Cardiac muscle cell (in vitro differentiated cells and primary cell): ENCODE data around the gene CNTNAP2. TPM values are rescaled to one million over a fixed set of nuclear protein-coding genes. Genes with fewer than 3 reads are reported as not detected.

ENCODE experiments used
- DNase-seq, 2 donors: peaks; one replicate each; pipeline versions ENCODE4 v3.0.0 to v3.0.0-alpha.2; 2010 to 2017; ENCODE audit warnings: low read depth in 1 of 2, low spot score in 1 of 2
- H3K27ac ChIP-seq: fragments of 200-600 bp; sonication (generic); 2 replicates; pipeline ENCODE4 v1.5.1; 2016
- H3K27me3 ChIP-seq: fragments of 200-600 bp; sonication (generic); 2 replicates; pipeline ENCODE4 v1.6.0; 2016; ENCODE audit warnings: control low read depth
- H3K36me3 ChIP-seq: fragments of 200-600 bp; sonication (generic); 2 replicates; pipeline ENCODE4 v1.5.1; 2016; ENCODE audit warnings: control low read depth
- H3K4me1 ChIP-seq: fragments of 200-600 bp; sonication (generic); 2 replicates; pipeline ENCODE4 v1.8.1; 2017; ENCODE audit warnings: low read depth, mild to moderate bottlenecking, mixed run types
- H3K4me3 ChIP-seq: fragments of 200-600 bp; sonication (generic); 2 replicates; pipeline ENCODE4 v1.5.1; 2016; ENCODE audit warnings: mild to moderate bottlenecking
- H3K9me3 ChIP-seq: fragments of 200-600 bp; sonication (generic); 2 replicates; pipeline ENCODE4 v1.5.1; 2017; ENCODE audit warnings: low read depth, mild to moderate bottlenecking, control low read depth
- polyA plus RNA-seq: library from polyadenylated mRNA; unstranded; fragments of >200 nt; fragmentation: Nextera tagmentation; extraction: Ambion mirVana; gene quantifications from 2 replicates; pipeline ENCODE4 v1.2.1, GENCODE V29; 2016
- total RNA-seq: library from RNA; depleted of rRNA; stranded (reverse); fragments of >200 nt; gene quantifications from 2 replicates; pipeline ENCODE4 v1.2.3, GENCODE V29; 2016
- TF ChIP-seq, protein P1 (sequence below): IDR thresholded peaks from 2 replicates; pipeline ENCODE4 v1.5.1; 2012; ENCODE audit warnings: low read depth, mild to moderate bottlenecking, low read length

Gene CNTNAP2
- total and polyA plus RNA-seq, 2 experiments from 2014 or later: 4.8 to 5.1 TPM

DNA sequence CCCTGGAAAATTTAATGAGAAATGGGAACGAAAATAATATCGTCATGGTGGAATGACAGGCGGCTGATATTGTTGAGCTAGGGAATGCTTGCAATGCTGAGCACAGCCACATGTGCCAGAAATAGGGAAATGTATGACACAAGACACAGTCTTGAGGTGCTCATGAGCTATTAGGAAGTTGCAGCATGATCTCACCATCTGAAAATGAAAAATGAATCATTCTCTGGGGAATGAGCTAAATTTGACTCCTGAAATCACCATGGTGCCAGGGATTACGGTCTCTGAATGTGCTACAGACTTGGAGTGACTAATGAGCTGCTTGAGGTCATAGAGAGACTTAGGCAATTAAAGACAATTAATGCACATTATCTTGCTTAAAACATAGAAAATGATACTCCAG is 845.0 kb downstream of the CNTNAP2 start:
- TF ChIP-seq, protein P1, sequence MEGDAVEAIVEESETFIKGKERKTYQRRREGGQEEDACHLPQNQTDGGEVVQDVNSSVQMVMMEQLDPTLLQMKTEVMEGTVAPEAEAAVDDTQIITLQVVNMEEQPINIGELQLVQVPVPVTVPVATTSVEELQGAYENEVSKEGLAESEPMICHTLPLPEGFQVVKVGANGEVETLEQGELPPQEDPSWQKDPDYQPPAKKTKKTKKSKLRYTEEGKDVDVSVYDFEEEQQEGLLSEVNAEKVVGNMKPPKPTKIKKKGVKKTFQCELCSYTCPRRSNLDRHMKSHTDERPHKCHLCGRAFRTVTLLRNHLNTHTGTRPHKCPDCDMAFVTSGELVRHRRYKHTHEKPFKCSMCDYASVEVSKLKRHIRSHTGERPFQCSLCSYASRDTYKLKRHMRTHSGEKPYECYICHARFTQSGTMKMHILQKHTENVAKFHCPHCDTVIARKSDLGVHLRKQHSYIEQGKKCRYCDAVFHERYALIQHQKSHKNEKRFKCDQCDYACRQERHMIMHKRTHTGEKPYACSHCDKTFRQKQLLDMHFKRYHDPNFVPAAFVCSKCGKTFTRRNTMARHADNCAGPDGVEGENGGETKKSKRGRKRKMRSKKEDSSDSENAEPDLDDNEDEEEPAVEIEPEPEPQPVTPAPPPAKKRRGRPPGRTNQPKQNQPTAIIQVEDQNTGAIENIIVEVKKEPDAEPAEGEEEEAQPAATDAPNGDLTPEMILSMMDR: no peak
- Histone ChIP-seq H3K27ac (no peak overlapping the region), H3K36me3 (no peaks in the 10 kb centered on the region), H3K27me3 (no peaks in the 10 kb centered on the region), H3K9me3 (no peaks in the 10 kb centered on the region), H3K4me3 (no peak overlapping the region), H3K4me1 (no peaks in the 10 kb centered on the region)
- peak in 1 of 2 donors; percentile 85 for DNase-seq

DNA sequence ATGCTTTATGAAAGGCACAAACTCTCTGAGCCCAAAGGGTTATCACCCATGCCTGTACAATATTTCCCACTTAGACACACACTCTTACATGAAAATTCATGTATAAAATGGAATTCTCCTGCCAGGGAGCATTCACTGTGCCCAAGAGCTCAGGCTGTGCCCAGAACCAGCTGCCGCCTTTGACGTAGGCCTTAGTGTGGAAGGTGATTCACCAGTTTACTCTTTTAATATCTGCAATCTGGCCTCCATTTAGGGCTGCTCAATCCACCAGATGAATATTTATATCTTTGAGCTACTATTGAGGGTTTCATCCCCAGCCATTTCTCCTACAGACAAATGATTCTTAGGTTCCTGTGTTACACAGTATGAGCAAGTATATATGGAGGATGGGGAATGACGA is 849.7 kb downstream of the CNTNAP2 start:
- no peak for DNase-seq
- TF ChIP-seq, protein P1: no peak
- no peaks in the 10 kb centered on the region for H3K27me3 ChIP-seq

DNA sequence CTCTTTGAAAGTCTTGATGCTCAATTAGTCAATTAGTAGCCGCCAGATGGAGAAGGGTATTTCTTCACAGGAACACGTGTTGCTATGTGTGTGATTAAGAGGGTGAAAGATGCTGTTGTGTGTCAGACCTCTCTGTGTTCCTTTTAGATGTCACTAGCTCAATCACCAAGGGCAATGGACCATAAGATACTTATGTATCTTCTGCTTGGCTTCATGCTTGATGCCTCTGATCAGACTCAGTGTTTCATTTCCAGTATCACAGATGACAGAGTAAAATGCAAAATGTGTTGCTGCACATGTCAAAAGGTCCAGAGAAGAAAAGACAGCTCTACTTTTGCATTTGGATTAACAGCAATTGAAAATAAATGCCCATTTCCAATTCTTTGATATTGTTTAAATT is 865.9 kb downstream of the CNTNAP2 start:
- H3K36me3 ChIP-seq: no peaks in the 10 kb centered on the region
- no peaks in the 10 kb centered on the region for H3K4me1 ChIP-seq
- H3K27ac ChIP-seq: no peak overlapping the region
- no peak overlapping the region for H3K4me3 ChIP-seq
- TF ChIP-seq, protein P1: no peak
- H3K27me3 ChIP-seq: no peaks in the 10 kb centered on the region
- peaks cover 3% of the 10 kb centered on the region for H3K9me3 ChIP-seq
- no peak for DNase-seq

More for the DNA sequence above, 849.7 kb downstream of the CNTNAP2 start:
- Histone ChIP-seq H3K4me3 (no peak overlapping the region), H3K4me1 (no peaks in the 10 kb centered on the region), H3K9me3 (no peaks in the 10 kb centered on the region), H3K27ac (no peak overlapping the region), H3K36me3 (no peaks in the 10 kb centered on the region)

DNA sequence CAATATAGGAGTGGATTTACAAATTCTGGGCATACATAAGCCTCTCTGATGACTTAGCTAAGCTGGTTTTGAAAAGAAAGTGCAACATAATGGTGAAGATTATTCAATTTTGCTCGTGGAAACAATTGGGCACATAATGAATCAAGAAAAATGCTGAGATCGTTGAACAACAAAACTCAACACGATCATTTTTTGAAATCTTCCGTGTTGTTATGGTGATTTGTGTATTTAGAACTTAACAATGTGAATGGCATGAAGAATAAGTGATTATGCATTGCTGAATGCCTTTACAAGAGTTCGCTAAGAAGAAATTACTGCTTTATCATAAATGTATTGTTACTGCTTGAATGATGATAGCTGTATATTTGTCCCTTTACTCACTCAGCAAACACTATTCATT is 875.0 kb downstream of the CNTNAP2 start:
- Histone ChIP-seq H3K4me3 (no peak overlapping the region), H3K4me1 (no peaks in the 10 kb centered on the region), H3K27me3 (no peaks in the 10 kb centered on the region), H3K9me3 (no peaks in the 10 kb centered on the region), H3K27ac (no peak overlapping the region), H3K36me3 (no peaks in the 10 kb centered on the region)
- TF ChIP-seq, protein P1: no peak
- DNase-seq: no peak

DNA sequence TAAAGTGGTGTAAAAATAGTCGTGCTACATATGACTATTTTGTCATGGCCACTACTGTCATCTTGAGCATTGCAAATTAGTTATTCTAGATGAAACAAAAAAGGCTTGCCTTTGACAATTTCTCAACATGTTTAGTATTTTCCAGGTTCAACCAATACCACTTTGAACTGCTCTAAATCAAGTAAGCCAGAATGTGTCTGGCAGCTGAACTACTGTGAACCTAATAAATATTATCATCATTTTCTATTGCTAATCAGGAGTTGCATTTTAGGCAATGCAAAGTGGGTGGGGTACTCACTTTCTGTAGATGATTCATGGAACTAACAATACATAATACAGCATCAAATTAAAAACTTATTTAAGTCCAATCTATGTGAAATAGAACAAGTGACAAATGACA is 877.2 kb downstream of the CNTNAP2 start:
- H3K4me1 ChIP-seq: no peaks in the 10 kb centered on the region
- TF ChIP-seq, protein P1: no peak
- no peak overlapping the region for H3K27ac ChIP-seq
- H3K27me3 ChIP-seq: no peaks in the 10 kb centered on the region
- no peak overlapping the region for H3K4me3 ChIP-seq
- no peak for DNase-seq
- no peaks in the 10 kb centered on the region for H3K9me3 ChIP-seq
- no peaks in the 10 kb centered on the region for H3K36me3 ChIP-seq

DNA sequence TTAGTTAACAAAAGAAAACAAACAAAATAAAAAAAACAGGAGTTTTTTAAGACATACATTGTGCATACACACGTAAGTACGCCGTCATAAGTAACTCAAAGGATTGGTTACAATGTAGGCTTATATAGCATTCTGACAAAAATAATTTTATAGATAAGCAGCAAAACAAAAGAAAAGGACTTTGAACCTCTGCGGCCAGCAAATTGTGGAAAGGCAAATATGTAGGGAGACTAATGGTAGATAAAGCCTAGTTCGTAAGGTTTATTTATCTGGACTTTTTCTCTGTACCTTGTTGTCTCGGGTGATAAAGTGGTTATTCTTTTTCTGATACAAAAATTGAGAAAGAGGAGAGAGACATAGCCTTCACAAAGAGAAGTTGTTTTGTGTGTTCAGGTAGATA is 891.9 kb downstream of the CNTNAP2 start:
- H3K4me3 ChIP-seq: no peak overlapping the region
- no peak overlapping the region for H3K27ac ChIP-seq
- TF ChIP-seq, protein P1: no peak
- no peaks in the 10 kb centered on the region for H3K27me3 ChIP-seq
- no peak for DNase-seq
- H3K9me3 ChIP-seq: no peaks in the 10 kb centered on the region
- H3K36me3 ChIP-seq: no peaks in the 10 kb centered on the region
- no peaks in the 10 kb centered on the region for H3K4me1 ChIP-seq
